Suprapubic skin (tissue), 3 donors: ENCODE measurements around the gene KDM6A.

ENCODE experiments used
- EP300 ChIP-seq: sonication (generic); formaldehyde crosslinking; IDR thresholded peaks from one replicate; pipeline ENCODE4 v1.6.1; 2017; ENCODE audit warnings: antibody characterized with exemption
- TF ChIP-seq, protein P1 (sequence below), 2 donors: fragments of 200-600 bp in 1 of 2; fragments of 450-650 bp in 1 of 2; sonication (generic) in 1 of 2; IDR thresholded peaks; one replicate each; pipeline ENCODE4 v1.5.1; 2016 to 2019; ENCODE audit warnings: antibody characterized with exemption in 2 of 2, mild to moderate bottlenecking in 1 of 2, moderate library complexity in 1 of 2

DNA sequence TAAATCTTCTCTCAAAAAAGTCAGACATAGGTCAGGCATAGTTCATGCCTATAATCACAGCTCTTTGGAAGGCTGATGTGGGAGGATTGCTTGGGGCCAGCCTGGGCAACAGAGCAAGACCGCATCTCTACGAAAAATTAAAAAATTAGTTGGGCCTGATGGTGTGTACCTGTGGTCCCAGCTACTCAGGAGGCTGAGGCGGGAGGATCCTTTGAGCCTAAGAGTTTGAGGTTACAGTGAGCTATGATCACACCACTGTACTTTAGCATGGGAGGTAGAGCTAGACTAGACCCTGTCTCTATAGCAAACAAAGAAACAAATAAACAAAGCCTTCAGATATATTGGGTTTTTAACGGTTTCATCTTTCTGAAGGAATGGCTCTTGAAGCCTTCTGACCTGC is 265.5 kb downstream of the KDM6A start:
- TF ChIP-seq EP300 = no peak
- TF ChIP-seq, protein P1, sequence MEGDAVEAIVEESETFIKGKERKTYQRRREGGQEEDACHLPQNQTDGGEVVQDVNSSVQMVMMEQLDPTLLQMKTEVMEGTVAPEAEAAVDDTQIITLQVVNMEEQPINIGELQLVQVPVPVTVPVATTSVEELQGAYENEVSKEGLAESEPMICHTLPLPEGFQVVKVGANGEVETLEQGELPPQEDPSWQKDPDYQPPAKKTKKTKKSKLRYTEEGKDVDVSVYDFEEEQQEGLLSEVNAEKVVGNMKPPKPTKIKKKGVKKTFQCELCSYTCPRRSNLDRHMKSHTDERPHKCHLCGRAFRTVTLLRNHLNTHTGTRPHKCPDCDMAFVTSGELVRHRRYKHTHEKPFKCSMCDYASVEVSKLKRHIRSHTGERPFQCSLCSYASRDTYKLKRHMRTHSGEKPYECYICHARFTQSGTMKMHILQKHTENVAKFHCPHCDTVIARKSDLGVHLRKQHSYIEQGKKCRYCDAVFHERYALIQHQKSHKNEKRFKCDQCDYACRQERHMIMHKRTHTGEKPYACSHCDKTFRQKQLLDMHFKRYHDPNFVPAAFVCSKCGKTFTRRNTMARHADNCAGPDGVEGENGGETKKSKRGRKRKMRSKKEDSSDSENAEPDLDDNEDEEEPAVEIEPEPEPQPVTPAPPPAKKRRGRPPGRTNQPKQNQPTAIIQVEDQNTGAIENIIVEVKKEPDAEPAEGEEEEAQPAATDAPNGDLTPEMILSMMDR (IDR thresholded peaks at IDR 0.05) = no peak
